ENCODE measurements around the gene AP1M1. TPM values are rescaled to one million over a fixed set of nuclear protein-coding genes. Genes with fewer than 3 reads are reported as not detected.

AP1M1 gene
- total RNA-seq, 2 experiments from 2014 or later: 184 to 186 TPM

DNA sequence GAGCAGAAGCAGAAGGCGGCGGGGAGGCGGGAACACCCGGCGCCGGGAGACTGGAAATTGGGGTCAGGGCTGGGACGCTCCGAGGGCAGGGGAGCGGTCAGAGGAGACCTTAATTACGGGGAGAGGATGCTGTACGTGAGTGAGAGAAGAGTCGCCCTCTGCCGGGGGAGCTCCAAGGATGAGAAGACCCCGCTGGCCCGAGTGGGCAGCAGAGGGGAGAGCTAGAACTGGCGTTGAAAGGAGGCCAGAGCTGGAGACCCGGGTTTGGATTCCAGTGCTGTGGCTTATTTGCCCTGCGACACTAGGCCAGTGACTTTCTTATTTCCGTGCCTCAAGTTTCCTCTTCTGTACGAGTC, 12.0 kb upstream of the AP1M1 start:
- ATAC-seq (peak; percentile 52), DNase-seq (peak; percentile 70)
- Mint-ChIP-seq H3K36me3 (ENCODE audit: low read depth) (peaks cover 35% of the 10 kb centered on the region), H3K4me3 (peak overlapping the region; percentile 98), H3K27ac (peak overlapping the region; percentile 97), H3K4me1 (ENCODE audit: low read depth) (peaks cover 39% of the 10 kb centered on the region), H3K9me3 (ENCODE audit: insufficient read depth) (no peaks in the 10 kb centered on the region), H3K27me3 (ENCODE audit: low read depth) (peaks cover 3% of the 10 kb centered on the region)
- CTCF ChIA-PET: interaction anchor here (0.6 to 3.4 kb wide), 38 partner anchors 9 to 767 kb away, joined by 3 to 49 read pairs (median 4); partner anchors contain the start of genes AKAP8L, AP1M1, CIB3 and HSH2D
- POLR2A ChIA-PET: interaction anchor here (1.0 to 2.0 kb wide), 15 partner anchors 9 to 186 kb away, joined by 3 to 16 read pairs (median 4); partner anchors contain the start of genes AP1M1, HSH2D, RAB8A and TPM4

GRCh38 chr19:16188521-16188920, 9.2 kb upstream of the AP1M1 start:
- Mint-ChIP-seq H3K4me1 (ENCODE audit: low read depth) (peaks cover 32% of the 10 kb centered on the region), H3K36me3 (ENCODE audit: low read depth) (peaks cover 51% of the 10 kb centered on the region), H3K9me3 (ENCODE audit: insufficient read depth) (no peaks in the 10 kb centered on the region), H3K27me3 (ENCODE audit: low read depth) (no peaks in the 10 kb centered on the region), H3K27ac (no peak overlapping the region), H3K4me3 (no peak overlapping the region)
- no peak for DNase-seq
- ATAC-seq: no peak
- POLR2A ChIA-PET: interaction anchor here (1.4 to 1.8 kb wide), 2 partner anchors 9 to 18 kb away, joined by 4 to 5 read pairs; partner anchors contain the start of gene AP1M1
- CTCF ChIA-PET: interaction anchor here (0.9 to 1.1 kb wide), 4 partner anchors 9 to 194 kb away, joined by 3 to 4 read pairs (median 3); partner anchors contain the start of genes AP1M1 and RAB8A

GRCh38 chr19:16190198-16190597, 7.5 kb upstream of the AP1M1 start:
- POLR2A ChIA-PET: interaction anchor here (0.6 to 1.8 kb wide), 2 partner anchors 17 to 181 kb away, joined by 3 to 5 read pairs; no protein-coding TSS in a partner anchor
- H3K27ac Mint-ChIP-seq: no peak overlapping the region
- H3K4me3 Mint-ChIP-seq: no peak overlapping the region
- ATAC-seq: no peak
- H3K4me1 Mint-ChIP-seq (ENCODE audit: low read depth): peaks cover 26% of the 10 kb centered on the region
- CTCF ChIA-PET: no interaction called here
- H3K9me3 Mint-ChIP-seq (ENCODE audit: insufficient read depth): no peaks in the 10 kb centered on the region
- DNase-seq: no peak
- H3K27me3 Mint-ChIP-seq (ENCODE audit: low read depth): no peaks in the 10 kb centered on the region
- H3K36me3 Mint-ChIP-seq (ENCODE audit: low read depth): peaks cover 50% of the 10 kb centered on the region

DNA sequence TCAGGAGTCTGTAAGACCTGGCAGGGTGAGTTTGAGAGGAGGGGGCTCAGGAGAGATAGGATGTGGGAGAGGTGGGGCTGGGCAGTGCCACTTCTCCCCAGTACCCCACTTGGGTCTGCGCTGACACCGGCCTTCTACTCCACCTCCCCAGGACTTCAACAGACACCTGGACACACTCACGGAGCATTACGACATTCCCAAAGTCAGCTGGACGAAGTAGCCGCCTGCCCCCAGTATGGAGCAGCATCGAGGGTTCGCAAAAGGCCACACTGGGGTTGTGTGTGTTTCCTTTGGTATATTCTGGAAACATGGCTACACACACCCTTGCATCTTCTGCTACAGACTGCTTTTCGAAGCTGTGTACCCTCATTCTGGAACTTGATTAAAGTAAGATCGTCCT, 7.0 kb upstream of the AP1M1 start:
- ChIA-PET POLR2A (interaction anchor here (0.6 kb wide), 1 partner anchor 180 kb away, joined by 3 read pairs; no protein-coding TSS in a partner anchor), CTCF (no interaction called here)
- H3K4me1 Mint-ChIP-seq (ENCODE audit: low read depth): peaks cover 23% of the 10 kb centered on the region
- no peaks in the 10 kb centered on the region for H3K9me3 Mint-ChIP-seq (ENCODE audit: insufficient read depth)
- H3K36me3 Mint-ChIP-seq (ENCODE audit: low read depth): peaks cover 47% of the 10 kb centered on the region
- ATAC-seq (no peak), DNase-seq (no peak)
- H3K4me3 Mint-ChIP-seq: no peak overlapping the region
- no peaks in the 10 kb centered on the region for H3K27me3 Mint-ChIP-seq (ENCODE audit: low read depth)
- H3K27ac Mint-ChIP-seq: no peak overlapping the region

DNA sequence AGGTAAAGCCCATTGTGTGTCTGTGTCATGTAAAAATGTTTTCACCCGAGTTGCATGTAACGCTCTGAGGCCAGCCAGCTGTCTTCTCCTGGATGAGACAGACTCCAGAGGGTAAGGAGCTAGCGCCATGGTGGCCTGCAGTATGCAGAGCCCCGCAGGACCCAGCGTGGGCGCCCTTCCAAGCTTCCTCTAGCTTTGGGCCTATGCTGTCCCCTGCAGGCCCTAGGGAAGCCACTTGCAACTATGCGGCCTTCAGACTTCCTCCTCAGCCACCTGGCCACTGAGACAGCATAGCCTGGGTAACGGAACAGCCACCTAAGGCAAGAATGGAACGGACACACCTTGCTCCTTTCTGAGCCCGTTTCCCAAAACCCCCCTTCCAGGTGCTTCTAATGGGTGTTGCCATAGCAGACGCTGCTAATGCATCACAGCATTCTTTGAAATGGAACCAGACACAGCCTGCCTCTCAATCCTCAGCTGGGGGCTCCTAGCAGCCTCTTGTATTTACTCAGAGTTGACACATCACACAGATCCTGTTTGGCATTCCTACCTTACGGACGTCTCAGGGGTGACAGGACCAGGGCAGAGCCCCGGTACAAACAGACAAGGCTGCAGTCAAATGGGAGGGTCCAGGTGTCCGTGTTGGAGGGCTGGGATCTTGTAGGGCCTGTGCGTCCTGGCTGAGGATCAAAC, 6.3 kb upstream of the AP1M1 start:
- Mint-ChIP-seq H3K4me1 (ENCODE audit: low read depth) (peaks cover 18% of the 10 kb centered on the region), H3K27ac (no peak overlapping the region), H3K36me3 (ENCODE audit: low read depth) (peaks cover 46% of the 10 kb centered on the region), H3K4me3 (no peak overlapping the region), H3K9me3 (ENCODE audit: insufficient read depth) (no peaks in the 10 kb centered on the region), H3K27me3 (ENCODE audit: low read depth) (no peaks in the 10 kb centered on the region)
- POLR2A ChIA-PET: no interaction called here
- ATAC-seq: peak; percentile 8
- CTCF ChIA-PET: no interaction called here
- DNase-seq: no peak

GRCh38 chr19:16193466-16193865, 4.2 kb upstream of the AP1M1 start:
- H3K27ac Mint-ChIP-seq: no peak overlapping the region
- ATAC-seq (no peak), DNase-seq (no peak)
- H3K9me3 Mint-ChIP-seq (ENCODE audit: insufficient read depth): no peaks in the 10 kb centered on the region
- ChIA-PET CTCF (interaction anchor here (0.9 to 3.5 kb wide), 2 partner anchors 9 to 152 kb away, joined by 6 to 29 read pairs; partner anchors contain the start of gene FAM32A), POLR2A (interaction anchor here (1.8 kb wide), 1 partner anchor 8 kb away, joined by 12 read pairs; the partner anchor contains the start of gene FAM32A)
- H3K4me1 Mint-ChIP-seq (ENCODE audit: low read depth): peaks cover 17% of the 10 kb centered on the region
- peaks cover 34% of the 10 kb centered on the region for H3K36me3 Mint-ChIP-seq (ENCODE audit: low read depth)
- no peak overlapping the region for H3K4me3 Mint-ChIP-seq
- no peaks in the 10 kb centered on the region for H3K27me3 Mint-ChIP-seq (ENCODE audit: low read depth)

GRCh38 chr19:16197188-16197621, 506 bp upstream of the AP1M1 start:
- Mint-ChIP-seq H3K27me3 (ENCODE audit: low read depth) (no peaks in the 10 kb centered on the region), H3K9me3 (ENCODE audit: insufficient read depth) (no peaks in the 10 kb centered on the region), H3K36me3 (ENCODE audit: low read depth) (peaks cover 35% of the 10 kb centered on the region), H3K4me1 (ENCODE audit: low read depth) (peaks cover 46% of the 10 kb centered on the region), H3K27ac (peak overlapping the region; percentile 95), H3K4me3 (peak overlapping the region; percentile 97)
- ChIA-PET CTCF (interaction anchor here (0.8 to 3.7 kb wide), 7 partner anchors 9 to 189 kb away, joined by 3 to 22 read pairs (median 5); partner anchors contain the start of genes FAM32A and HSH2D), POLR2A (interaction anchor here (0.8 to 2.0 kb wide), 10 partner anchors 9 to 274 kb away, joined by 3 to 16 read pairs (median 3); partner anchors contain the start of genes FAM32A, KLF2 and TPM4)
- ATAC-seq: no peak
- no peak for DNase-seq

DNA sequence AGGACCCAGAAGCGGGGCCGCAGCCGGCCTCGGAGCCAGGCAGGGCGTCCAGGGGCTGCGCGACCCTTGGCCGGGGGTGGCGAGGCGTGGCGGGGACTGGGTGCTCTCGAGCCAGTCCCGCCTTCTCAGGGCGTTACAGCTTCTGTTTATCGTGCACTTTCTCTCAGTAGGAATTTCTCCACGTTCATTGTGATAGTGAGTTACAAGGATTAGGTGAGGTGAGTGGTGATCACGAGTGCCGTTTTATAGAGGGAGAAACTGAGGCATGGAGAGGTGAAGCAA, 600 bp downstream of the AP1M1 start:
- ATAC-seq (no peak), DNase-seq (no peak)
- Mint-ChIP-seq H3K27me3 (ENCODE audit: low read depth) (no peaks in the 10 kb centered on the region), H3K9me3 (ENCODE audit: insufficient read depth) (no peaks in the 10 kb centered on the region), H3K36me3 (ENCODE audit: low read depth) (peaks cover 44% of the 10 kb centered on the region), H3K27ac (peak overlapping the region; percentile 82), H3K4me1 (ENCODE audit: low read depth) (peaks cover 57% of the 10 kb centered on the region), H3K4me3 (peak overlapping the region; percentile 97)
- ChIA-PET POLR2A (interaction anchor here (0.6 to 2.0 kb wide), 9 partner anchors 9 to 273 kb away, joined by 3 to 16 read pairs (median 3); partner anchors contain the start of gene FAM32A), CTCF (interaction anchor here (1.2 to 3.7 kb wide), 6 partner anchors 13 to 188 kb away, joined by 3 to 22 read pairs (median 8); partner anchors contain the start of gene FAM32A)

DNA sequence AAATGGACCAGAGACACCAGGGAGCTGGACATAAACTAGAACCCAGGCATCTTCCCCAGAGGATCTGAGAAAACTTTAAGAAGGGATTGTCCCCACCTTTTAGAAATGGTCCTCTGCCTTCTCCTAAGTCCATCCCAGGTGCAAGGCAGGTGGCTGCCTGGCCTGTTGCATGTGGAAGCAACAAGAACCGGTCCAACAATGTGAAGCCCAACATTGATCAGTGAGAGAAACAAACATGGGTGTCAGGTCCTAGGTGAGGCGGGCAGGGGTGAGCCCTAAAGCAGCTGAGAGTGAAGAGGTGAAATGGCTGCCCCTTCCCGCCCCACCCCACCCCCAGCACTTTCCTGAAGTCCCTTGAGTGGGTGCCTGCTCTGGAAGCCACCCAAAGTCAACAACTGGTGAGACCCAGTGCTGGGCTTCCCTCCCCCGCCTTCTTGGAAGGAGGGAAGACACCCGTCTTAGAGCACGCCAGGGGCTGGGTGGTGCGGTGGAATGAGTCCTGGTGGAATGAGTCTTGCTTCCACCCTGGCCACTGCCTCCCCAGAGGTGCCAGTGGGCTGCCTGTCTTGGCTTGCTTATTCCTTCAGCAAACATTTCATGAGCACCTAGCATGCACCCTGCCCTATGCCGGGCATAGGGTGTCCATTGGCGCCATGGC, 1.7 kb downstream of the AP1M1 start:
- Mint-ChIP-seq H3K9me3 (ENCODE audit: insufficient read depth) (no peaks in the 10 kb centered on the region), H3K27me3 (ENCODE audit: low read depth) (no peaks in the 10 kb centered on the region), H3K27ac (peak overlapping the region; percentile 82), H3K36me3 (ENCODE audit: low read depth) (peaks cover 51% of the 10 kb centered on the region), H3K4me3 (peak overlapping the region; percentile 97), H3K4me1 (ENCODE audit: low read depth) (peaks cover 66% of the 10 kb centered on the region)
- ChIA-PET POLR2A (interaction anchor here (0.6 to 1.5 kb wide), 3 partner anchors 19 to 128 kb away, joined by 3 to 4 read pairs (median 3); no protein-coding TSS in a partner anchor), CTCF (interaction anchor here (1.3 to 3.7 kb wide), 4 partner anchors 14 to 187 kb away, joined by 6 to 22 read pairs (median 10); partner anchors contain the start of gene FAM32A)
- DNase-seq (no peak), ATAC-seq (no peak)

- Mint-ChIP-seq H3K36me3 (ENCODE audit: low read depth) (peaks cover 53% of the 10 kb centered on the region), H3K27me3 (ENCODE audit: low read depth) (no peaks in the 10 kb centered on the region), H3K4me3 (peak overlapping the region; percentile 66), H3K27ac (peak overlapping the region; percentile 81), H3K4me1 (ENCODE audit: low read depth) (peaks cover 66% of the 10 kb centered on the region), H3K9me3 (ENCODE audit: insufficient read depth) (no peaks in the 10 kb centered on the region)
- POLR2A ChIA-PET: interaction anchor here (0.6 to 1.5 kb wide), 3 partner anchors 15 to 127 kb away, joined by 3 to 4 read pairs (median 4); partner anchors contain the start of gene FAM32A
- CTCF ChIA-PET: interaction anchor here (1.0 to 2.1 kb wide), 3 partner anchors 159 to 183 kb away, joined by 3 to 6 read pairs (median 3); no protein-coding TSS in a partner anchor
- ATAC-seq: no peak
- peak; percentile 32 for DNase-seq
These were observed 2.6 kb downstream of the AP1M1 start for GRCh38 chr19:16200038-16201010.
